IMR-90 (cell line): Measurements from ENCODE around the gene ERGIC1. TPM values are rescaled to one million over a fixed set of nuclear protein-coding genes. Genes with fewer than 3 reads are reported as not detected.
A peak's percentile ranks its signal among the peaks of the same experiment; 100 is the strongest.

ENCODE experiments used
- ATAC-seq: fragments of 200-7000 bp; cut with Tn5 transposase; 2 replicates; pipeline ENCODE4 v1.9.1; 2020; ENCODE audit warnings: low read depth, mild to moderate bottlenecking, moderate library complexity
- BruUV-seq: library from RNA; stranded (reverse); fragments of 400-500 nt; replicated peaks from 2 replicates; lab custom pipeline; 2021; lab: Mats Ljungman, UMichigan
- CTCF ChIA-PET: fragments of 300-600 bp; formaldehyde crosslinking; extraction: SDS; loops from one replicate; lab custom pipeline; 2021; ENCODE audit warnings: antibody characterized with exemption; lab: Yijun Ruan, JAX
- POLR2A ChIA-PET: fragments of 300-600 bp; sonication (Branson Sonifier 250); formaldehyde crosslinking; loops from one replicate; lab custom pipeline; 2022; ENCODE audit warnings: antibody characterized with exemption; ENCODE audit not compliant: unreplicated experiment; lab: Charles Lee
- DNase-seq: peaks from one replicate; pipeline ENCODE4 v3.0.0; 2013
- H2AFZ ChIP-seq: replicated peaks from 2 replicates; pipeline ENCODE3; 2013; ENCODE audit warnings: low read length, mild to moderate bottlenecking; ENCODE audit not compliant: poor library complexity
- H2AK5ac ChIP-seq: 2 replicates; pipeline ENCODE4 v1.6.1; 2013; ENCODE audit warnings: low read depth, low read length, inconsistent platforms
- H2AK9ac ChIP-seq: replicated peaks from 2 replicates; pipeline ENCODE3; 2013; ENCODE audit warnings: mild to moderate bottlenecking, low read depth, low read length, moderate library complexity; ENCODE audit not compliant: poor library complexity
- H2BK120ac ChIP-seq: 2 replicates; pipeline ENCODE4 v1.6.1; 2013; ENCODE audit warnings: low read depth, low read length, inconsistent platforms
- H2BK15ac ChIP-seq: 3 replicates; pipeline ENCODE4 v1.6.1; 2013; ENCODE audit warnings: low read depth, low read length, inconsistent platforms
- H2BK20ac ChIP-seq: 2 replicates; pipeline ENCODE4 v1.6.1; 2013; ENCODE audit warnings: low read depth, mild to moderate bottlenecking, inconsistent platforms, low read length, moderate library complexity
- H2BK5ac ChIP-seq: 2 replicates; pipeline ENCODE4 v1.6.1; 2013; ENCODE audit warnings: mild to moderate bottlenecking, low read depth, low read length, inconsistent platforms; ENCODE audit not compliant: poor library complexity, severe bottlenecking
- H3K14ac ChIP-seq: replicated peaks from 2 replicates; pipeline ENCODE4 v1.6.1; 2013; ENCODE audit warnings: low read depth, low read length, inconsistent platforms
- H3K18ac ChIP-seq: 2 replicates; pipeline ENCODE4 v1.6.1; 2013; ENCODE audit warnings: low read depth, low read length, control low read depth
- H3K23ac ChIP-seq: 2 replicates; pipeline ENCODE4 v1.6.1; 2013; ENCODE audit warnings: low read depth, low read length, inconsistent platforms
- H3K27ac ChIP-seq: 2 replicates; pipeline ENCODE4 v1.5.1; 2013; ENCODE audit warnings: mild to moderate bottlenecking, control low read depth, low read length; ENCODE audit not compliant: insufficient read depth
- H3K27me3 ChIP-seq: 2 replicates; pipeline ENCODE4 v1.6.1; 2013; ENCODE audit warnings: low read length; ENCODE audit not compliant: control insufficient read depth, insufficient read depth
- H3K36me3 ChIP-seq: 2 replicates; pipeline ENCODE4 v1.6.1; 2013; ENCODE audit warnings: low read length, mixed read lengths; ENCODE audit not compliant: control insufficient read depth, insufficient read depth
- H3K4ac ChIP-seq: 2 replicates; pipeline ENCODE4 v1.6.1; 2013; ENCODE audit warnings: low read depth, low read length, inconsistent platforms
- H3K4me1 ChIP-seq: 2 replicates; pipeline ENCODE4 v1.6.1; 2013; ENCODE audit warnings: low read length, mixed read lengths; ENCODE audit not compliant: control insufficient read depth, insufficient read depth
- H3K4me2 ChIP-seq: 2 replicates; pipeline ENCODE4 v1.6.1; 2013; ENCODE audit warnings: low read depth, mild to moderate bottlenecking, control low read depth, low read length, moderate library complexity
- H3K4me3 ChIP-seq: 2 replicates; pipeline ENCODE4 v1.5.1; 2013; ENCODE audit warnings: low read depth, mild to moderate bottlenecking, control low read depth, low read length, moderate library complexity; ENCODE audit not compliant: insufficient read depth
- H3K56ac ChIP-seq: 2 replicates; pipeline ENCODE4 v1.6.1; 2013; ENCODE audit warnings: low read length, inconsistent platforms; ENCODE audit not compliant: insufficient read depth; ENCODE audit errors: extremely low read depth
- H3K79me1 ChIP-seq, 2 experiments: 2 replicates each; pipeline ENCODE4 v1.6.1; 2013; ENCODE audit warnings: low read length in 2 of 2, inconsistent platforms in 1 of 2, low read depth in 1 of 2
- H3K9ac ChIP-seq: 2 replicates; pipeline ENCODE4 v1.6.1; 2013; ENCODE audit warnings: low read depth, low read length, control low read depth
- H3K9me1 ChIP-seq: 2 replicates; pipeline ENCODE4 v1.6.1; 2013; ENCODE audit warnings: low read length, inconsistent platforms; ENCODE audit not compliant: insufficient read depth
- H3K9me3 ChIP-seq: 2 replicates; pipeline ENCODE4 v1.6.1; 2013; ENCODE audit warnings: low read length; ENCODE audit not compliant: control insufficient read depth, insufficient read depth
- H4K20me1 ChIP-seq: 2 replicates; pipeline ENCODE4 v1.6.1; 2013; ENCODE audit warnings: low read length, inconsistent platforms; ENCODE audit not compliant: insufficient read depth
- H4K5ac ChIP-seq: 2 replicates; pipeline ENCODE4 v1.6.1; 2013; ENCODE audit warnings: mild to moderate bottlenecking, low read depth, low read length, control low read depth
- H4K8ac ChIP-seq, 2 experiments: 2 replicates each; pipeline ENCODE4 v1.6.1; 2013; ENCODE audit warnings: low read depth in 2 of 2, low read length in 2 of 2, control low read depth in 1 of 2, inconsistent platforms in 1 of 2
- H4K91ac ChIP-seq: 2 replicates; pipeline ENCODE4 v1.6.1; 2013; ENCODE audit warnings: low read depth, low read length, inconsistent platforms; ENCODE audit not compliant: insufficient read depth
- ELK1 ChIP-seq: fragments of 150-350 bp; IDR thresholded peaks from 2 replicates; pipeline ENCODE4 v1.6.1; 2016; ENCODE audit warnings: low read depth, mild to moderate bottlenecking, low read length, moderate library complexity, borderline replicate concordance
- POLR2A ChIP-seq: IDR thresholded peaks from 2 replicates; pipeline ENCODE4 v1.6.1; 2012; ENCODE audit warnings: mild to moderate bottlenecking, low read depth, low read length
- USF2 ChIP-seq: fragments of 150-350 bp; IDR thresholded peaks from 2 replicates; pipeline ENCODE4 v1.6.1; 2017; ENCODE audit warnings: mild to moderate bottlenecking, antibody characterized with exemption, low read length, low read depth
- WGBS, 2 experiments: methylation state at CpG; one replicate each; pipeline versions ENCODE4 v1.1.5 to v1.1.7; 2013; ENCODE audit warnings: missing lambda C conversion rate in 2 of 2; ENCODE audit not compliant: insufficient read length in 1 of 2; ENCODE audit errors: extremely low coverage in 2 of 2; 5-methylcytosine and 5-hydroxymethylcytosine counted together
- dilution Hi-C: fragments of 300-500 bp; cut with HindIII; formaldehyde crosslinking; loops from one replicate; pipeline ENCODE4 v1.14.3; 2018; ENCODE audit warnings: low sequenced_read_pairs; ENCODE audit not compliant: unreplicated experiment
- in situ Hi-C: fragments of 300-500 bp; cut with MboI; formaldehyde crosslinking; loops from 3 replicates; pipeline ENCODE4 v1.14.3; 2019; ENCODE audit warnings: low sequenced_read_pairs, inconsistent platforms, mixed read lengths
- intact Hi-C: fragments of 100-400 bp; cut with micrococcal nuclease; formaldehyde crosslinking; loops from 2 replicates; pipeline ENCODE4 v1.10.0; 2022
- polyA plus RNA-seq, 3 experiments: library from polyadenylated mRNA; depleted of rRNA; stranded (reverse); fragments of >200 nt; gene quantifications; 2 replicates each; pipeline ENCODE4 v1.2.3, GENCODE V29; 2012; ENCODE audit warnings: low replicate concordance in 1 of 3
- total RNA-seq: library from RNA; depleted of rRNA; stranded (reverse); fragments of >200 nt; gene quantifications from 2 replicates; pipeline ENCODE4 v1.2.3, GENCODE V29; 2012

Gene ERGIC1
- total and polyA plus RNA-seq, 2 of the 4 experiments (the other 2 are of a cell fraction) = 134 to 192 TPM

GRCh38 chr5:172920447-172920849, 86.4 kb downstream of the ERGIC1 start (continued):
- 0 out of 2 replicates have a peak, but pooled peaks have one; percentile 41 for TF ChIP-seq ELK1

- TSS peak; percentile 16 for BruUV-seq
- TF ChIP-seq USF2 (no peak), POLR2A (peak; percentile 57; the same call in 1 of the 2 replicates)
- ChIA-PET CTCF (no interaction called here), POLR2A (no interaction called here)
- peak overlapping the region; percentile 99 for H2BK120ac ChIP-seq
- H4K5ac ChIP-seq = peak overlapping the region; percentile 40
- intact Hi-C loops (no loop called here), in situ Hi-C loops (no loop called here), dilution Hi-C loops (no loop called here)
- peak overlapping the region; percentile 84 for H3K14ac ChIP-seq
- peak overlapping the region; percentile 62; the same call in 1 of the 2 replicates for H3K23ac ChIP-seq
- peak overlapping the region; percentile 99 for H3K4ac ChIP-seq
- H2BK15ac ChIP-seq = peak overlapping the region; percentile 67; the same call in 2 of the 3 replicates
- peak overlapping the region; percentile 90 for H4K91ac ChIP-seq
- peaks cover 19 to 75% of the 10 kb centered on the region in 2 experiments; a peak in 3 of 4 replicates for H3K79me1 ChIP-seq
- H3K27ac ChIP-seq = peak overlapping the region; percentile 73
- peak overlapping the region; percentile 98 for H2AK5ac ChIP-seq
- H3K56ac ChIP-seq = peak overlapping the region; percentile 55
- peak overlapping the region; percentile 65 for H2AK9ac ChIP-seq
- H3K27me3 ChIP-seq = no peaks in the 10 kb centered on the region
- no peaks in the 10 kb centered on the region for H3K9me3 ChIP-seq
- peaks cover 21% of the 10 kb centered on the region for H3K9me1 ChIP-seq
- H3K36me3 ChIP-seq = peaks cover 37% of the 10 kb centered on the region
- no peak for DNase-seq
- peak overlapping the region; percentile 83 for H2AFZ ChIP-seq
- H3K4me1 ChIP-seq = peaks cover 22% of the 10 kb centered on the region
- H2BK5ac ChIP-seq = peak overlapping the region; percentile 85
- peak overlapping the region; percentile 76 to 88 for H4K8ac ChIP-seq
- H2BK20ac ChIP-seq = peak overlapping the region; percentile 94
- H3K18ac ChIP-seq = peak overlapping the region; percentile 43
- ATAC-seq = no peak; the same call in 1 of the 2 replicates
- H3K4me3 ChIP-seq = no peak overlapping the region
- H3K9ac ChIP-seq = peak overlapping the region; percentile 7; the same call in 1 of the 2 replicates
- 100% methylated on average over 2 of the region's 12 CpGs; no CpG with 5 or more reads in 1 of the 2 experiments for WGBS, 2 experiments
- H3K4me2 ChIP-seq = no peak overlapping the region
- no peaks in the 10 kb centered on the region for H4K20me1 ChIP-seq
These were observed 86.9 kb downstream of the ERGIC1 start for GRCh38 chr5:172920995-172921394.
